CD4-positive, alpha-beta T cell treated with Interleukin-1 beta for 1 hour (primary cell): ENCODE data around the gene TP63.

Source experiments
- DNase-seq, 2 donors: peaks; one replicate each; pipeline ENCODE4 v3.0.0-alpha.2; 2020 to 2022

Gene TP63

DNA sequence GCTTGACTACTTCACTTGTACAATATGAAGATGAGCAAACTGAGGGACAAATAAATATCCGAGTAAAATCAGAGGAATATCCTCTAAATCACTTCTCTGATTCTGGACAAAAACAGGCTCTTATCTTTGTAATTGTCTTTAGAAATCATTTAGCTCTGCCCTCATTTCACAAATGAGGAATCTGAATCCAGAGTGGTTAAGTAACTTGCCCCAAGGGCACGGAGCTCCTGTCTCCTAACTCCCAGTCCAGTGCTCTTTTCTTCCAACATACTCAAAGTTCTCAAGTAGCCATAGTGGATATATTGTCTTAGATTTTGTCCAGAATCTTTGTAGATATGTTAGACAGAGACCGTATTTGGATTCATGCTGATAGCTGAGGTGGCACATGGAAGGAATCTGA lies 156.0 kb downstream of the TP63 start:
- DNase-seq = no peak

- DNase-seq = no peak
These were observed 156.4 kb downstream of the TP63 start for GRCh38 chr3:189787632-189788031.

DNA sequence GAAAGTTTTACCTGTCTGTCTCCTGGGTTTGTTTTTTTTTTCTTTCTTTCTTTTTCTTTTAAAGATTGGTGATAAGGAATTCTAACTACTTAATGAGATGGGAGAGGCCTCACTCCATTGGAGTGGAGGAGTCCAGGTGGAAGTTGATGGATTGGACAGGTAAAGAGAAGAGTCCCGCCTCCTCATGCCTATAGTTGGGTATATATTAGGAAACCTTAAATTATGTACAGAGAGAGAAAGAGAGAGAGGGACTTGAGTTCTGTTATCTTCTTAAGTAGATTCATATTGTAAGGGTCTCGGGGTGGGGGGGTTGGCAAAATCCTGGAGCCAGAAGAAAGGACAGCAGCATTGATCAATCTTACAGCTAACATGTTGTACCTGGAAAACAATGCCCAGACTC lies 158.2 kb downstream of the TP63 start:
- no peak for DNase-seq

- no peak for DNase-seq
These were observed 159.5 kb downstream of the TP63 start for GRCh38 chr3:189790658-189791057.

- DNase-seq = no peak
These were observed 161.1 kb downstream of the TP63 start for GRCh38 chr3:189792046-189792929.

DNA sequence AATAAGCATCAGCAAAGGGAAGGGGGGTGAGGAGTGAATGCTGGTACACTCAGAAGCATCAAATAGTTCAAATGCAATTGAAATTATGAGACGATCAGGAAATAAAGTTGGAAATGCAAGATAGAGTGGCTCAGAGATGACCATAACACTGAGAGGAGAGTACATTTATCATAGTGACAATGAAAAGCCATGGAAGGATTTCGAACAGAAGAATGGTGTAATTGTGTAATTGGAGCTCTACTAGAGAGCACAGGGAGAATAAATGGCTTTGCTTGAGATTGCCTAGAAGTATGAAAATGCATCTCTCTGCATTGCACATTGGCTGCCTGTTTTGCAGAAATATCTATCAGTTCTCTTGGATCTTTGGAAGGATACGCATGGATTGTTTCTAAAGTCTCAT lies 163.3 kb downstream of the TP63 start:
- DNase-seq = no peak

GRCh38 chr3:189797103-189797750 lies 166.0 kb downstream of the TP63 start:
- DNase-seq = no peak

GRCh38 chr3:189799366-189799765 lies 168.2 kb downstream of the TP63 start:
- DNase-seq = no peak

DNA sequence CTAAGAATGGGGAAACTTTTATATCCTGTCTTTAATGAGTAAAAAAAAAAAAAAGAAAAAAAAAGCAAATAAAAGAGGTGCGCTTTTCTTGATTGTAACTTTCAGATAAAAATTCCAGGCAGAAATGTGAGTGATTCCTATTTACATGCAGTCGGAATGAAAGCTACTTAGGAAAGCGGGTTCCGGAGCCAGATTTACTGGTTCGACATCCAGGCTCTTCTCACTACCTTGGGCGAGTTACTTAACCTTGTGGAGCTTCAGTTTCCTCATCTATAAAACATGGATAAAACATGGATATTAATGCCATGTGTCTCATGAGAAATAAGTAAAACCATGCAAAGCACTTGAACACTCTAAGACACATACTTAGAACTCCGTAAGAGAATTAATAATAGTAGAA lies 169.2 kb downstream of the TP63 start:
- no peak for DNase-seq

GRCh38 chr3:189803254-189803653 lies 172.1 kb downstream of the TP63 start:
- no peak for DNase-seq

- DNase-seq = no peak
These were observed 174.3 kb downstream of the TP63 start for GRCh38 chr3:189805375-189806067.

DNA sequence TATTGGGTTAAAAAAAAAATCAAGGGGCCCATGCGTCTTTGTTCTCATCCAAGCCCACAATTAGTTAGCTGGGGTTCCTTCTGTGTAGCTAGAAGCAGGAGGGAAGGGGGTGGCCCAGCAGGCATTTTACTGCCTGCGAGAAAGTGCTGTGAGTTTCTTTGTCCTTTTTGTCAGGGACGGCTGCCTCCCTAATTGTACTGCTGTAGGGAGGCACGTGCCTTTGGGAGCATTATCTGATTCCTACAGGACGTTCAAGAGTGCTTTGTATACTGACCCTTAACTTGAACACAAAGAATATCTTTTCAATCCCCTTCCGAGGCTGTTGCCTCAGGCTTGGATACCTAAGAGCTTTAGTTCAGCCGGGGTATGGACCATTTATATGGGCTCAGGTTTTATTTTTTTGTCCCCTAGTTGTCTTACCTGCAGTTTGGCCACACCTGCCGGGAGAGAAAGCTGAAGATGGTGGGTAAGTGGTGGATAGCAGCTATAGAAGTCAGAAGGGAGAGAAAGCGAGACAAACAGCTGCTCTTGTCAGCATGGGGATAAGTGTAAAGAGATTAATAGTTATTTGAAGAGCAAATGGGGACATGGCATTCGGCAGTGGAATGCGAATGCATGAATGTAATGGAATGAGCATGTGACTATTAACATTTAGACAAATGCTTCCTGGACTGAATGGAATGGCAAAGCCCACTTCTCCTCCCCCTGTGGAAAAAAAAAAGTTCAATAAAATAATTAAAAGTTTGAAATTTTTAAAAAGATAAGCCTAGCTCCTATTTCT lies 175.2 kb downstream of the TP63 start:
- no peak for DNase-seq

DNA sequence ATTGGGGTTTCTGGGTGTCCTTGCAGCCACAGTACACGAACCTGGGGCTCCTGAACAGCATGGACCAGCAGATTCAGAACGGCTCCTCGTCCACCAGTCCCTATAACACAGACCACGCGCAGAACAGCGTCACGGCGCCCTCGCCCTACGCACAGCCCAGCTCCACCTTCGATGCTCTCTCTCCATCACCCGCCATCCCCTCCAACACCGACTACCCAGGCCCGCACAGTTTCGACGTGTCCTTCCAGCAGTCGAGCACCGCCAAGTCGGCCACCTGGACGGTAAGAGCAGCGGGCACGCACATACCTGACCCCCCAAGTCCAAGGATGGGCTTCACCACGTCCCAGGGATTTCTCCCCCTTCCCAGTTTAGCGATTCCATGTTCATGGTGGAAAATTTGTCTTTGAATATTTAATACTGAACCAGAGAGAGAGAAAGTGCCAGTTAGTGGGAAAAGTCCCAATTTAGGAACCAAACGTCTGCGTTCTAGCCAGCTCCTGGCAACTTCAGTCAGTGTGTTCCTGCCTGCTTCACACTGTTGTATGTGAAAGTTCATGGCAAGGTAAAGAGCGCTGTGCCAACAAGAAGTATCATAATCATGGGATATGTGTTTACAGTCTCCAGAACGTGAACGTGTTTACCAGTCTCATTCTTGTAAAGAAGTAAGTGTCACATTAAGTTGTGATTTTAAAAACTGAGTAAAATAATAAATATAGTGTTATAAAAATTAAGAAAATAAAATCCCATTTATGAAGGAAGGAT lies 177.2 kb downstream of the TP63 start:
- no peak for DNase-seq

DNA sequence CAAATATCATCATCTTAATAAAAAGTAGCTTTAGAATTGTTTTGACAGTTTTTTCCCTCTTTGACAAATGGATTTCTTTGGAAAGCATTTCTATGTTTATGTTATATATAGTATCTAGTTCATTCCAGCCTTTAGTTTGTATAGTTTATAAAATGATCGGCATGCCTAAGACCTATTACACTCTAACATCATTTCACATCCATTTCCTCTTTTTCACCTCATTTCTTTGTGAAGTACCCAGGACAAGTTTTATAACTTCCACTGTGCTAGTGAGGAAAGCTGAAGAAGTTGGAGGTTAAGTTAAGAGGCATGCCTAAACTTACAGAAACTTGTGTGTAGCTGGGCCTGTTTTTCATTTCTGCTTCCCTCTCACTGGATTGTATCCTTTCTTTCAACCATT lies 178.4 kb downstream of the TP63 start:
- DNase-seq = no peak

DNA sequence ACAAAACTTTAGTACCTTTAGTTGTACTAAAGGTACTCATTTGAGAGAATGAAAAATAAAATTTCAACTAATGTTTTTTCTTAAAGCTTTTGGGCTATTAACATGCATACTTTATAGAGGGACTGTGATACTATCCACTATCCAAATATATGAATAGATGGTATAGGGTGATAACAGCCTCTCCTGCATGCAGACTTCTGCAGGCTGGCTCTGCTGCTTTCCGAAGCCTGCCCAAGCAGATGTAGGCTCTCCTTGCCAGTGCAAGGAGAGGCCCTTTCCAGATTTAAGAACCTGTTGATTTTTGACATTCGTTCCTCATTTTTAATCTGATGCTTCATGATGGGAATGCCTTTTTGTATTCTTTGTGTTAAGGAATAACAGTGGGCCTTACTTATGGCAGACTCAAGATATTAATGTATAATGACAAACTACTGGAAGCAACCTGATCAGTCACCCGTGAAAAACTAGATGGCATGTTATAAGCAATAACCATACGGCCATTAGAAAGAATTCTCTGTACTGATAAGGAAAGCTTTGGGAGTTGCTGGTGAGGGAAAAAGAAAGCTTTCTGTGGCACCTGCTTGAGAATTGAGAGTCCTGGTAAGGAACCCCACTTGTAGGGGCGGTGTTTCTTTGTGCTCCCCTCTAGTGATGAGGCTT lies 181.7 kb downstream of the TP63 start:
- no peak for DNase-seq

DNA sequence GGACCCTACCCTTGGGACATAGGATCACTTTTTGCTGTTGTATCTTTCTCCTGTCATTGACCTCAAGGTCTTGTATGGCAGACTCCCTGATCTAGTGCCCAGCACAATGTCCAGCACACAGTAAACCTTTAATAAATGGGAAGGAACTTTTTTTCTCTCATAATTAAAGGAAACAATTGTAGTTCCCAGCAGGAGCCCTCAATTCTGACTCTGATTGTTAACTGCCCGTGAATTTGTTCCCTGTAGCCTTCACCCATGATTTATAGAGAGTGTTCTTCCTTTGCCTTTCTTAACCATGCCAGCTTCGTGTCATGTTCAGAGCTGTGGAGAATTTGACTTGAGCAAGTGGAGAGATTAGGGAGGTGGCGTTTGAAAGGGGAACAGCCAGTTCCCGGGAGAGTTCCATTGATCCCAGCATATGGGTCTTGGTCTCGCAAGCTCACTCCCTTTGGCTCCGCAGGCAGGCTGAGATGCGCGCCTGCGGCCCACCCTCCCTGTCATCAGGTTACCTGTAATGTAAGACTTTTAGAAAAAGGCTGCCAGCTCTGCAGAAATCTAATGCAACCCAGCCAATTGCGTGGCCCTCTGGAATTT lies 182.6 kb downstream of the TP63 start:
- no peak for DNase-seq

GRCh38 chr3:189820365-189820720 lies 189.2 kb downstream of the TP63 start:
- DNase-seq = no peak

GRCh38 chr3:189821262-189821661 lies 190.1 kb downstream of the TP63 start:
- no peak for DNase-seq

DNA sequence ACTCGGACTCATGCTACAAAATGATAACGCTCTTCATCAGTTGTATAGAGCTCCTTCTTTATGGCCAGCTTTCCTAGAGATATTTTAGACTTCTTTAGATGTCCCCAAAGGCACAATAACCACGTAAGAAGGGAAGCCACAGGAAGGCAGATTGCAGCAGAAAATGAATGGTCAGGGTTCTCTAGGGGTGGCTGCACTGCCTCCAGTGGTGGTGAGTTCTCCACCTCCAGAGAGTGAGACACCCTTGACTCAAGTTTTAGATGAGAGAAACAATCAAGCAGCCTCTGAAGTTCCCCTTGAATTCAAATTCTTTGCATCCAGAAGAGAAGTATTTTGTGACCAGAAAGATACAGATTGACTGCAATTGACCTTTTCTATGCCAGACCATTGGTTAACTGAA lies 191.5 kb downstream of the TP63 start:
- DNase-seq = no peak

DNA sequence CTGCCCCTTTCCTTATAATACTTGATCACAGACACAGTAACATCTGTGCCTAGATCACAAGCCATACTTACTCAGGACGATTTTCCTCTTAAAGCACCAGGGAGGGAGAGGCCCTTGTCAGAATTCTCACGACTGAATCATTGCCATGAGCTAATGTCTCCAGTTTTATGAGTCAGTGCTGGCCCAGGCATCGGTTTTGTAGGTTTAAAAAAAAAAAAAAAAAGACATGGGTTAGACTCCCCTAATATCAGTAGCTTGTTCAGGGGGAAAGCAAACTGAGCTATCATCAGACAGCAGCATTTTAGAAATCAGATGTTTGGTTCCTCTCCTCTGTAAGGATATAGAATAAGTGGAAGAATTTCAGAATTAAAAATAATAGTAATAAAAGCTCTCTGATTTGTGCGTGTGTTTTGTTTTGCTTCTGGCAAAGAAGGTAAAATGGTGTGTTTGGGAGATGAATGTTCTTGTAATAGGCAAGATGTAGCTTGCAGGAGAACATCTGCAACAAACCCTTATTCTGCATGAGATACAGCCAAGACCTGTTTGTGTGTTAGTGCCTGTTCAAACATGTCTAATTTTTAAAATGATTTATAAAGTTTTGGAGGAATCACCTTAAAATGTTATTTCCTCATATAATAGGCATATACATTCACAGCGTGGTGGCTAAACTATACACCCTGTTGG lies 193.6 kb downstream of the TP63 start:
- DNase-seq = no peak

GRCh38 chr3:189826566-189826965 lies 195.4 kb downstream of the TP63 start:
- no peak for DNase-seq
